Left lung (tissue), 10 donors: ENCODE data around the gene UBE2E2. TPM values are rescaled to one million over a fixed set of nuclear protein-coding genes. Genes with fewer than 3 reads are reported as not detected.

ENCODE experiments used
- ATAC-seq: fragments of 200-7000 bp; cut with Tn5 transposase; one replicate; pipeline ENCODE4 v1.9.1; 2020; ENCODE audit warnings: moderate library complexity
- DNase-seq, 4 donors: peaks; one replicate each; pipeline ENCODE4 v3.0.0-alpha.2; 2013 to 2020
- H3K27ac ChIP-seq, 2 donors: fragments of 200-600 bp; sonication (generic) in 1 of 2; one replicate each; pipeline versions ENCODE4 v1.5.0 to v1.8.0; 2020 to 2021
- H3K27me3 ChIP-seq, 2 donors: fragments of 200-600 bp; sonication (generic) in 1 of 2; one replicate each; pipeline versions ENCODE4 v1.5.0 to v1.8.0; 2020 to 2021
- H3K36me3 ChIP-seq, 2 donors: fragments of 200-600 bp; sonication (generic) in 1 of 2; one replicate each; pipeline versions ENCODE4 v1.5.0 to v1.8.0; 2020 to 2021
- H3K4me1 ChIP-seq, 2 donors: fragments of 200-600 bp; one replicate each; pipeline ENCODE4 v1.8.0; 2021
- H3K4me3 ChIP-seq, 2 donors: fragments of 200-600 bp; sonication (generic) in 1 of 2; one replicate each; pipeline versions ENCODE4 v1.5.0 to v1.8.0; 2020 to 2021; ENCODE audit warnings: mild to moderate bottlenecking in 1 of 2
- H3K9me3 ChIP-seq, 2 donors: fragments of 200-600 bp; sonication (generic) in 1 of 2; one replicate each; pipeline versions ENCODE4 v1.5.0 to v1.8.0; 2020 to 2021
- intact Hi-C, 2 donors: fragments of 100-400 bp; cut with DNase I; formaldehyde crosslinking; loops; one replicate each; pipeline versions ENCODE4 v1.11.2 to v1.14.2; 2022
- polyA plus RNA-seq, 6 donors: library from polyadenylated mRNA; unstranded; fragments of 120-200 nt; gene quantifications; one replicate each; pipeline ENCODE4 v1.2.1, GENCODE V29; 2013; ENCODE audit not compliant: insufficient read length in 6 of 6
- total RNA-seq, 2 donors: library from RNA; stranded (reverse); fragmentation: NEBNext Ultra II Directional; extraction: Animal tissue kit (Norgen Biotek cat#: 25700); gene quantifications; one replicate each; pipeline ENCODE4 v1.2.1, GENCODE V29; 2021
- TF ChIP-seq, protein P1 (sequence below), 2 donors: fragments of 200-600 bp; sonication (generic) in 1 of 2; IDR thresholded peaks; one replicate each; pipeline versions ENCODE4 v1.5.0 to v1.8.0; 2021; ENCODE audit warnings: antibody characterized with exemption in 2 of 2
- donor health status: DM: no; HTN: yes; CAD: no.
- donor health status: DM: no; HTN: no; CAD: no.

UBE2E2 gene
- total and polyA plus RNA-seq, 8 donors: 42.3 to 55.6 (median 47.5) TPM

DNA sequence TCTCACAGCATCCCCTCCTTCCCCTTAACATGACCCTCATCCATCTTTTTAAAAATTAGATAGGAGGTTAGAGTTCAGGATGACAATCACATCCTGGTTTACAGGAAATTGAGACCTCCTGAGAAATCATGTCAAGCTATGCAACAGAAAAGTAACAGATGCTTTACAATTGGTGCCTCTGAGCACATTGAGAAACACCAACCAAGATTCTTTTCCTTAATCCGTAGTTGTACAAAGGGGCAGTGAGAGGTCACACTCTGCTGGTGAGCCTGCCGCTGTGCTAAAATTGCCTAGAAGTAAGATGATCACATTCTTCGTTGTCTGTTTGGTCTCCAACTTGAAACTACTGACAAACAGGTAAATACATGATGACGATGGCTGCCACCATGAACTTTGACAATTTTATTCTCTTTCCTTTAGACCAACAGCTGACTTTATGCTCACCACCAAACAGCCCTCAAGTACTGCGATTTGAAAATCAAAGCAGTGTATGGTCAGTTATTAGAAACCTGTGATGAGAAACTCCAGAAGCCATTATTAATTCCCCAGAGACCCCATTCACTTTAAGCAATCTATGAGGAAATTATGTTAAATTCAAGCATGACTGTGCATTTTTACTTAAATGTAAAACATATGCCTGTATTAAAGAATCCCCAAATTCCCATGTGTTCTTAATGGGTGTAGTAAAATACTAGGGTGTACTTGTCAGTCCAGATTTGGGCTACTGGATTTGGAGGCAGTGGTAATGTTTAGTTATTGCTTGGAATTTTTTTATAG lies 392.0 kb downstream of the UBE2E2 start:
- Histone ChIP-seq H3K9me3 (peaks cover 0 to 4% of the 10 kb centered on the region in 2 donors), H3K36me3 (no peaks in the 10 kb centered on the region), H3K27ac (no peak overlapping the region), H3K4me3 (no peak overlapping the region), H3K27me3 (no peaks in the 10 kb centered on the region), H3K4me1 (no peaks in the 10 kb centered on the region)
- TF ChIP-seq, protein P1, sequence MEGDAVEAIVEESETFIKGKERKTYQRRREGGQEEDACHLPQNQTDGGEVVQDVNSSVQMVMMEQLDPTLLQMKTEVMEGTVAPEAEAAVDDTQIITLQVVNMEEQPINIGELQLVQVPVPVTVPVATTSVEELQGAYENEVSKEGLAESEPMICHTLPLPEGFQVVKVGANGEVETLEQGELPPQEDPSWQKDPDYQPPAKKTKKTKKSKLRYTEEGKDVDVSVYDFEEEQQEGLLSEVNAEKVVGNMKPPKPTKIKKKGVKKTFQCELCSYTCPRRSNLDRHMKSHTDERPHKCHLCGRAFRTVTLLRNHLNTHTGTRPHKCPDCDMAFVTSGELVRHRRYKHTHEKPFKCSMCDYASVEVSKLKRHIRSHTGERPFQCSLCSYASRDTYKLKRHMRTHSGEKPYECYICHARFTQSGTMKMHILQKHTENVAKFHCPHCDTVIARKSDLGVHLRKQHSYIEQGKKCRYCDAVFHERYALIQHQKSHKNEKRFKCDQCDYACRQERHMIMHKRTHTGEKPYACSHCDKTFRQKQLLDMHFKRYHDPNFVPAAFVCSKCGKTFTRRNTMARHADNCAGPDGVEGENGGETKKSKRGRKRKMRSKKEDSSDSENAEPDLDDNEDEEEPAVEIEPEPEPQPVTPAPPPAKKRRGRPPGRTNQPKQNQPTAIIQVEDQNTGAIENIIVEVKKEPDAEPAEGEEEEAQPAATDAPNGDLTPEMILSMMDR (IDR thresholded peaks at IDR 0.05): no peak
- intact Hi-C loops: no loop called here
- DNase-seq: no peak
- no peak for ATAC-seq

DNA sequence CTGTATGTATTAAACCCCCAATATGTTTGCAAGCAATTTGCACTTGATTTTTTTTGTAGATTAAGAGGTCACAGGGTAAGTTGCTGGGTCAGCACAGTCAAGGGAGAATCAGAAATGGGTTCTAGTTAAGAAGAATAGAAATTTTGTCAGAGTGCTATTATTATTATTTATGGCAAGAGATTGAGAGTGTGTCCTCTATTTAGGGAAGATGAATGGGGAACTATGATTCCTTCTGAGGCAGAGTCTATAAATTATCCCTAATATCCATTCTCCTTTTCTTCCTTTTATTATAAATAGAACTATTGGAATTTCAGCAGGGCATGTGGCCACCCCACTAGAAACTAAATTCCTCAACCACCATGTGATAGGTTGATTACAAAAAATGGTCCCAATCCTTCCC lies 392.7 kb downstream of the UBE2E2 start:
- no peaks in the 10 kb centered on the region for H3K36me3 ChIP-seq
- no peaks in the 10 kb centered on the region for H3K4me1 ChIP-seq
- intact Hi-C loops: no loop called here
- TF ChIP-seq, protein P1 (IDR thresholded peaks at IDR 0.05): no peak
- no peak overlapping the region for H3K4me3 ChIP-seq
- no peak for ATAC-seq
- peaks cover 0 to 4% of the 10 kb centered on the region in 2 donors for H3K9me3 ChIP-seq
- H3K27ac ChIP-seq: no peak overlapping the region
- H3K27me3 ChIP-seq: no peaks in the 10 kb centered on the region
- no peak for DNase-seq

DNA sequence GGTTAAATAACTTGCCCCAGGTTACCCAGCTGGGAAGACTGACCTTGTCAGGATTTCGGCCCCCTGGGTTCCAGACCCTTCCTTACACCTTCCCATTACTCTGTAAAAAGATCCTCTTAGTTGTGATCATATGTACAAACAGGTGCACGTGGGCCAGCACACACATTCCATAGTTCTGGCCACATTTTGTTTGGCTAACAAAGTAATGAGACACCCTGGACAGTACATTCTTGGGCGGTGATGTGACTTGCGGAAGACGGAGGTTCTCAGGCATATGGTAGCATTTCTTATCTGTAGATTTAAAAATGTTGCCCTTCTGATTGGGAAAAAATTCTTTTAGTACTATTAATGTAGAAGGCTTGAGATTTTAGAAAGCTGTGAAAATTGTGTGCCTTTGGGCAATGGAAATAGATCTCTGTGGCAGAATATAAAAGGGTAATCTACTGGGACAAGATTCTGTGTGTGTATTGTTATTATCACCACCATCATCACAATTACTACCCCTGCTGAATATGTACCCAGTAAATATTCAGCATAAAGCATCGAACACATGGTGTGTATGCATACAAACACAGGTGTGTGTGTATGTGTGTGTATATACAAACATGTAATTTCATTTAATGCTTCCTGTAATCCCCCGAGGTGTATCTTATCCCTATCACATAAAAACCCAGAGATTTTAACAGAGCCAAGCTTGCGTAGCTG lies 397.2 kb downstream of the UBE2E2 start:
- TF ChIP-seq, protein P1 (IDR thresholded peaks at IDR 0.05): no peak
- Histone ChIP-seq H3K27ac (no peak overlapping the region), H3K36me3 (no peaks in the 10 kb centered on the region), H3K27me3 (no peaks in the 10 kb centered on the region), H3K9me3 (peaks cover 0 to 4% of the 10 kb centered on the region in 2 donors), H3K4me3 (no peak overlapping the region), H3K4me1 (no peaks in the 10 kb centered on the region)
- intact Hi-C loops: no loop called here
- ATAC-seq (no peak), DNase-seq (no peak)

DNA sequence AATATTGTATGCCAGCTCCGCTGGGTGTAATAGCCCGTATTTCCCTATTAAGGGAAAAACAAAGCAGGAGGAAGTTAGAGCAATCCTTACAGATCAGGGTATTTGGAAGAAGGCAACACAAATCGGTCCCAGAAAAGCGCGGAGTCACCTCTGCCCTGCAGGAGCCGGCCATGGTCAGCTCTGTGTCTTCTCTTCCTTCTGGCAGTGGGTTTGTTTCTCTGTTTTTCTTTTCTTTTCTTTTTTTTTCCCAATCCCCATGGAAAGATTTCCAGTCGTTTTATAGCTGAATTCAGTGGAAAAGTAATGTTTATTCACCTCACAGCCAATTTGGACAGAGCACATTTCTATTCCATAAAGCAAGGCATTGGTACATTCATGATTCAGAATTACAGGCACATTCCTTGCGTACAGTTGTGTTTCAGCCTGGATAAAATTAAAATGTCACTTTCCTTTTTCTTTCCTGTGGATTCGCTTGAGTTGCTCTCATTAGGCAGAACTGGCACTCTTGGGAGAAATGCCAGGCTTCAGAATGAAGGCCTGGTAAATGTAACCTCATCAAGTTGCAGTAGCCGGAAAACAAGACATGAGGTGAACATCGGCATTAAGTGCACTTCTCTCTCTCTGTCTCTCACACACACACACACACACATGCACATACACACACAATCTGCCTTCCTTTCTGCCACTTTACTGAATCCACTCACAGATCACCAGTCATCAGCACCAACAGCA lies 398.1 kb downstream of the UBE2E2 start:
- DNase-seq (peak in 2 of 4 donors; percentile 22 to 35), ATAC-seq (no peak)
- intact Hi-C loops: no loop called here
- Histone ChIP-seq H3K9me3 (peaks cover 0 to 3% of the 10 kb centered on the region in 2 donors), H3K4me3 (no peak overlapping the region), H3K27ac (no peak overlapping the region), H3K36me3 (no peaks in the 10 kb centered on the region), H3K4me1 (no peaks in the 10 kb centered on the region), H3K27me3 (no peaks in the 10 kb centered on the region)
- TF ChIP-seq, protein P1 (IDR thresholded peaks at IDR 0.05): no peak

DNA sequence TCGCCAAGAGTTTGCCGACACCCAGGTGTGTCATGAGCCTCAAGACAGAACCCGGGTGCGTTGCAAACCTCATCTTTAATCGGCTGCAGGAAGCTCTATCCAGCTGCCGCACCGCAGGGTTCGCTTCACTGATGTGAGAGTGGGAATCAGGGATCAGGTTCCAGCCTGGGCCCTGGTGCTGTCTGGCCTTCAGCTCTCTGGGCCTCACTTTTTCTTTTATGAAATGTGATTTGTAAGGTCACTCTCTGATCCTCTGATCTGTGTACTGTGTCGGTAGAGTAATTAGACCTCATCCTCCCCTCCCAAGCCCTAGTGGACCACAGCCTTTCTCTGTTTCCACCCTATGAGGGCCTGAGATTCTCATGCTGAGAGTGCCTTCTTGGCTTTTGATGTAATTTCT lies 399.8 kb downstream of the UBE2E2 start:
- TF ChIP-seq, protein P1 (IDR thresholded peaks at IDR 0.05): no peak
- Histone ChIP-seq H3K27ac (no peak overlapping the region), H3K9me3 (no peaks in the 10 kb centered on the region), H3K36me3 (no peaks in the 10 kb centered on the region), H3K4me3 (no peak overlapping the region), H3K27me3 (no peaks in the 10 kb centered on the region), H3K4me1 (no peaks in the 10 kb centered on the region)
- intact Hi-C loops: no loop called here
- DNase-seq (no peak), ATAC-seq (no peak)
